ENCODE results near the gene FUT6.
A peak's percentile ranks its signal among the peaks of the same experiment; 100 is the strongest.

FUT6 gene

GRCh38 chr19:5808120-5808816, 31.2 kb downstream of the FUT6 start:
- Histone ChIP-seq H3K36me3 (ENCODE audit: control insufficient read depth, insufficient read depth, low read length, severe bottlenecking) (no peaks in the 10 kb centered on the region), H3K9ac (ENCODE audit: low read length) (no peak overlapping the region), H3K9me3 (ENCODE audit: control insufficient read depth, low read length) (no peaks in the 10 kb centered on the region), H3K4me1 (ENCODE audit: control insufficient read depth, insufficient read depth, low read length) (peaks cover 6% of the 10 kb centered on the region), H3K4me3 (ENCODE audit: low read length) (no peak overlapping the region), H3K27me3 (replicated peaks; ENCODE audit: control insufficient read depth, insufficient read depth, low read length) (peaks cover 20% of the 10 kb centered on the region)
- no peak for DNase-seq (ENCODE audit: low read depth)

DNA sequence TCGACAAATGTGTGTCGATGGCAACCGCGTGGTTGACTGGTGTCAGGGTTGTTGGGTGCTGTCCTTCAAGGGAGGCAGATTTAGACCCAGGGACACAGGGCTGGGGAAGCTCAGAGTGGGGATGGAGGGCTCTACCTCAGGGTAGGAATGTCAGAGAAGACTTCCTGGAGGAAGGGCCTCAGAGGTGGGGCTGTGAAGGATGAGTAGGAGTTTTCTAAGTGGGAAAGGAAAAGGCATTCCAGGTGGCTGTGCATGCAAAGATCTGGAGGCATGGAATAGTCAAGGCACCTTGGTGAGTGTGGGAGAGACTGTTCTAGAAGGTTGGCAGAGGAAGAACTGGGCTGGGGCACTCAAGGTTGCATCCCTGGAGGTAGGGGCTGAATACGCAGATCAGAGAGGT, 32.6 kb downstream of the FUT6 start:
- Histone ChIP-seq H3K4me1 (ENCODE audit: control insufficient read depth, insufficient read depth, low read length) (peaks cover 10% of the 10 kb centered on the region), H3K9ac (ENCODE audit: low read length) (no peak overlapping the region), H3K4me3 (ENCODE audit: low read length) (no peak overlapping the region), H3K27me3 (replicated peaks; ENCODE audit: control insufficient read depth, insufficient read depth, low read length) (peaks cover 20% of the 10 kb centered on the region), H3K9me3 (ENCODE audit: control insufficient read depth, low read length) (no peaks in the 10 kb centered on the region), H3K36me3 (ENCODE audit: control insufficient read depth, insufficient read depth, low read length, severe bottlenecking) (no peaks in the 10 kb centered on the region)
- DNase-seq (ENCODE audit: low read depth) = no peak

- H3K27me3 ChIP-seq (replicated peaks; ENCODE audit: control insufficient read depth, insufficient read depth, low read length) = peaks cover 20% of the 10 kb centered on the region
- H3K4me3 ChIP-seq (ENCODE audit: low read length) = no peak overlapping the region
- no peak for DNase-seq (ENCODE audit: low read depth)
Measured at GRCh38 chr19:5806133-5806489, 33.4 kb downstream of the FUT6 start.

DNA sequence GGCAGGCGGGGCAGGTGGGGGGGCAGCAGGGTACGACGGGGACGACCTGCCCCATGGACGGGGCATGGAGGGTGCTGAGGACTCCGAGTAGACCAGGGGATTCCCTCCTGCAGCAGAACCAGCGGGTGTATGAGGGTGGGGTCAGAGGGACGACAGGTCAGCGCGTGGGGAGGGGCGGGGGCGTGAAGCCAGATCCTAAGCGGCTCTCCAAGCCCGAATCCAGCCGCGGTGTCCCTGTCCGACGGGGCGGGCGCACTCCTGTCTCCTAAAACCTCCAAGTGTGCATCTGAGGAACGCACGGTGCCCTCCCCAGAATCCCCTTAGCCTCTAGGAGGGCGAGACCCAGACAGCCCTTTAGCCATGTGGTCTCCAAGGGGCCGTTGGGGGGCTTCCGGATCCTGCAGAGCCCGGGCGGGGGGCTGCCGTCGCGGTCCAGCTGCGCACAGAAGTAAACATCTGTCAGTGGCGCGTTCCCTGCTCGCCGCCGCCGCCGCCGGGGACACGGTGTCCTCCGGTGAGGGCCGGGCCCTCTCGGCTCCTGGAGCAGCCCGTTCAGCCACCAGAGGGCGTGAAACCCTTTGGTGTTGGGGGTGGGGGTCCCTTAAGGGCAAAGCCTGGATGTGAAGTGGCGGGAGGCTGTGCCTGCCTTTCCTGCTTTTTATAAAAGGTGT, 33.9 kb downstream of the FUT6 start:
- H3K4me3 ChIP-seq (ENCODE audit: low read length) = no peak overlapping the region
- H3K27me3 ChIP-seq (replicated peaks; ENCODE audit: control insufficient read depth, insufficient read depth, low read length) = peaks cover 20% of the 10 kb centered on the region
- H3K36me3 ChIP-seq (ENCODE audit: control insufficient read depth, insufficient read depth, low read length, severe bottlenecking) = no peaks in the 10 kb centered on the region
- H3K4me1 ChIP-seq (ENCODE audit: control insufficient read depth, insufficient read depth, low read length) = peaks cover 15% of the 10 kb centered on the region
- peak; percentile 84 for DNase-seq (ENCODE audit: low read depth)
- H3K9me3 ChIP-seq (ENCODE audit: control insufficient read depth, low read length) = no peaks in the 10 kb centered on the region
- no peak overlapping the region for H3K9ac ChIP-seq (ENCODE audit: low read length)

More at GRCh38 chr19:5806133-5806489, 33.4 kb downstream of the FUT6 start:
- no peak overlapping the region for H3K9ac ChIP-seq (ENCODE audit: low read length)
- H3K36me3 ChIP-seq (ENCODE audit: control insufficient read depth, insufficient read depth, low read length, severe bottlenecking) = no peaks in the 10 kb centered on the region
- peaks cover 12% of the 10 kb centered on the region for H3K4me1 ChIP-seq (ENCODE audit: control insufficient read depth, insufficient read depth, low read length)
- no peaks in the 10 kb centered on the region for H3K9me3 ChIP-seq (ENCODE audit: control insufficient read depth, low read length)

GRCh38 chr19:5804516-5805461, 34.7 kb downstream of the FUT6 start, which contains the start of gene NRTN:
NRTN (plus strand) TSS chr19:5805067; CDS start chr19:5824166, 19,099 bp downstream.
- no peaks in the 10 kb centered on the region for H3K9me3 ChIP-seq (ENCODE audit: control insufficient read depth, low read length)
- H3K9ac ChIP-seq (ENCODE audit: low read length) = no peak within 1 kb of the TSS
- DNase-seq (ENCODE audit: low read depth) = peak; percentile 8
- H3K4me1 ChIP-seq (ENCODE audit: control insufficient read depth, insufficient read depth, low read length) = peaks cover 23% of the 10 kb centered on the region
- peak within 1 kb of the TSS; percentile 69 for H3K4me3 ChIP-seq (ENCODE audit: low read length)
- H3K27me3 ChIP-seq (replicated peaks; ENCODE audit: control insufficient read depth, insufficient read depth, low read length) = peaks cover 20% of the 10 kb centered on the region
- no peaks in the 10 kb centered on the region for H3K36me3 ChIP-seq (ENCODE audit: control insufficient read depth, insufficient read depth, low read length, severe bottlenecking)

- Histone ChIP-seq H3K4me1 (ENCODE audit: control insufficient read depth, insufficient read depth, low read length) (peaks cover 23% of the 10 kb centered on the region), H3K9ac (ENCODE audit: low read length) (peak overlapping the region; percentile 33), H3K36me3 (ENCODE audit: control insufficient read depth, insufficient read depth, low read length, severe bottlenecking) (no peaks in the 10 kb centered on the region), H3K9me3 (ENCODE audit: control insufficient read depth, low read length) (no peaks in the 10 kb centered on the region), H3K27me3 (replicated peaks; ENCODE audit: control insufficient read depth, insufficient read depth, low read length) (peaks cover 20% of the 10 kb centered on the region), H3K4me3 (ENCODE audit: low read length) (peak overlapping the region; percentile 69)
- DNase-seq (ENCODE audit: low read depth) = peak; percentile 93
Measured at GRCh38 chr19:5803752-5804515, 35.6 kb downstream of the FUT6 start.

GRCh38 chr19:5803441-5803751, 36.1 kb downstream of the FUT6 start:
- H3K9me3 ChIP-seq (ENCODE audit: control insufficient read depth, low read length) = no peaks in the 10 kb centered on the region
- peak overlapping the region; percentile 33 for H3K9ac ChIP-seq (ENCODE audit: low read length)
- H3K27me3 ChIP-seq (replicated peaks; ENCODE audit: control insufficient read depth, insufficient read depth, low read length) = peaks cover 20% of the 10 kb centered on the region
- peaks cover 23% of the 10 kb centered on the region for H3K4me1 ChIP-seq (ENCODE audit: control insufficient read depth, insufficient read depth, low read length)
- no peaks in the 10 kb centered on the region for H3K36me3 ChIP-seq (ENCODE audit: control insufficient read depth, insufficient read depth, low read length, severe bottlenecking)
- H3K4me3 ChIP-seq (ENCODE audit: low read length) = peak overlapping the region; percentile 69
- no peak for DNase-seq (ENCODE audit: low read depth)

GRCh38 chr19:5801796-5802619, 37.5 kb downstream of the FUT6 start:
- peaks cover 12% of the 10 kb centered on the region for H3K27me3 ChIP-seq (replicated peaks; ENCODE audit: control insufficient read depth, insufficient read depth, low read length)
- peak; percentile 19 for DNase-seq (ENCODE audit: low read depth)
- H3K9ac ChIP-seq (ENCODE audit: low read length) = no peak overlapping the region
- H3K9me3 ChIP-seq (ENCODE audit: control insufficient read depth, low read length) = no peaks in the 10 kb centered on the region
- no peaks in the 10 kb centered on the region for H3K36me3 ChIP-seq (ENCODE audit: control insufficient read depth, insufficient read depth, low read length, severe bottlenecking)
- no peak overlapping the region for H3K4me3 ChIP-seq (ENCODE audit: low read length)
- H3K4me1 ChIP-seq (ENCODE audit: control insufficient read depth, insufficient read depth, low read length) = peaks cover 23% of the 10 kb centered on the region

- Histone ChIP-seq H3K27me3 (replicated peaks; ENCODE audit: control insufficient read depth, insufficient read depth, low read length) (no peaks in the 10 kb centered on the region), H3K9me3 (ENCODE audit: control insufficient read depth, low read length) (no peaks in the 10 kb centered on the region), H3K4me1 (ENCODE audit: control insufficient read depth, insufficient read depth, low read length) (peaks cover 23% of the 10 kb centered on the region), H3K9ac (ENCODE audit: low read length) (no peak overlapping the region), H3K4me3 (ENCODE audit: low read length) (no peak overlapping the region), H3K36me3 (ENCODE audit: control insufficient read depth, insufficient read depth, low read length, severe bottlenecking) (no peaks in the 10 kb centered on the region)
- DNase-seq (ENCODE audit: low read depth) = no peak
Measured at GRCh38 chr19:5800361-5801270, 38.9 kb downstream of the FUT6 start.
